Hepatocyte (in vitro differentiated cells): ENCODE results near the gene SAMD7. TPM values are rescaled to one million over a fixed set of nuclear protein-coding genes. Genes with fewer than 3 reads are reported as not detected.

ENCODE experiments used
- DNase-seq: peaks from one replicate; pipeline ENCODE4 v3.0.0-alpha.2; 2016; ENCODE audit warnings: low spot score
- H2AFZ ChIP-seq: fragments of 200-600 bp; sonication (generic); 2 replicates; pipeline ENCODE4 v1.6.0; 2016; ENCODE audit warnings: antibody characterized with exemption, mild to moderate bottlenecking
- H3K27ac ChIP-seq: fragments of 200-600 bp; sonication (generic); 2 replicates; pipeline ENCODE4 v1.5.1; 2016; ENCODE audit warnings: mild to moderate bottlenecking
- H3K27me3 ChIP-seq: fragments of 200-600 bp; sonication (generic); 2 replicates; pipeline ENCODE4 v1.6.1; 2016
- H3K36me3 ChIP-seq: fragments of 200-600 bp; sonication (generic); replicated peaks from 2 replicates; pipeline ENCODE4 v1.5.1; 2016; ENCODE audit warnings: low read depth; ENCODE audit not compliant: insufficient read depth
- H3K4me1 ChIP-seq: fragments of 200-600 bp; sonication (generic); 2 replicates; pipeline ENCODE4 v1.5.1; 2016; ENCODE audit warnings: mild to moderate bottlenecking, moderate library complexity; ENCODE audit not compliant: insufficient read depth
- H3K4me2 ChIP-seq: fragments of 200-600 bp; sonication (generic); 2 replicates; pipeline ENCODE4 v1.6.0; 2016
- H3K4me3 ChIP-seq: fragments of 200-600 bp; sonication (generic); 2 replicates; pipeline ENCODE4 v1.5.1; 2016; ENCODE audit warnings: mild to moderate bottlenecking
- H3K79me2 ChIP-seq: fragments of 200-600 bp; sonication (generic); 2 replicates; pipeline ENCODE4 v1.6.0; 2017; ENCODE audit warnings: mild to moderate bottlenecking
- H3K9me2 ChIP-seq: fragments of 200-600 bp; sonication (generic); replicated peaks from 2 replicates; pipeline ENCODE4 v1.6.0; 2017; ENCODE audit warnings: mild to moderate bottlenecking; ENCODE audit not compliant: insufficient read depth
- H3K9me3 ChIP-seq: fragments of 200-600 bp; sonication (generic); 2 replicates; pipeline ENCODE4 v1.5.1; 2016; ENCODE audit warnings: low read depth, mild to moderate bottlenecking
- H4K20me1 ChIP-seq: fragments of 200-600 bp; sonication (generic); 2 replicates; pipeline ENCODE4 v1.6.0; 2016; ENCODE audit warnings: mild to moderate bottlenecking; ENCODE audit not compliant: insufficient read depth, poor library complexity, severe bottlenecking
- EZH2 ChIP-seq: fragments of 200-600 bp; sonication (generic); IDR thresholded peaks from 2 replicates; pipeline ENCODE4 v1.6.1; 2016; ENCODE audit warnings: antibody characterized with exemption, mild to moderate bottlenecking, borderline replicate concordance
- EZH2phosphoT487 ChIP-seq: fragments of 200-600 bp; sonication (generic); IDR thresholded peaks from one replicate; pipeline ENCODE4 v1.6.1; 2018; ENCODE audit warnings: antibody characterized with exemption, mild to moderate bottlenecking, low read depth, moderate library complexity; ENCODE audit not compliant: unreplicated experiment, severe bottlenecking
- WGBS: methylation state at CpG from one replicate; pipeline ENCODE4 v1.1.6; 2016; ENCODE audit warnings: low lambda C conversion rate; ENCODE audit errors: missing lambda C conversion rate; 5-methylcytosine and 5-hydroxymethylcytosine counted together
- polyA plus RNA-seq: library from polyadenylated mRNA; unstranded; fragments of >200 nt; fragmentation: Nextera tagmentation; extraction: Ambion mirVana; gene quantifications from 2 replicates; pipeline ENCODE4 v1.2.1, GENCODE V29; 2016
- total RNA-seq: library from RNA; depleted of rRNA; stranded (reverse); fragments of >200 nt; gene quantifications from 2 replicates; pipeline ENCODE4 v1.2.3, GENCODE V29; 2014
- TF ChIP-seq, protein P1 (sequence below): fragments of 200-600 bp; sonication (generic); IDR thresholded peaks from 2 replicates; pipeline ENCODE4 v1.5.1; 2016; ENCODE audit warnings: antibody characterized with exemption, mild to moderate bottlenecking; ENCODE audit not compliant: poor library complexity

Gene SAMD7
- total and polyA plus RNA-seq, 2 experiments from 2014 or later, result not detected

DNA sequence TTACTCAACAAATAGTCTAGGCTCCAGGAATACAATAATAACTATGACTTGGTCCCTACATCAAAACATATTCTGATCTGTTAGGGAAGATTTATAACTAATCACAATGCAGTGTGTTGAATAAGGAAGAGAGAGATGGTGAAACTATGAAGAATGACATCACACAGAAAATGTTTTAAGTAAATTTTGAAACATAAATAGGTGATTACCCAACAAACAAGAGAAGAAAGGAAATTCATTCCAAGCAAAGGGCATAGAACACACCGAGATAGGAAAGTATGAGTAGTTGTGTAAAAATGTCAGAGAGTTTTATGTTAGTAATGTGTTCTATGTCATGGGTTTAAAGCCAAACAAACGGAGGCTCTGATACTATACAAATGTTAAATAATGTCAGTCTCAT, 68.7 kb downstream of the SAMD7 start:
- Histone ChIP-seq H3K27me3 (no peaks in the 10 kb centered on the region), H3K4me3 (no peak overlapping the region), H4K20me1 (peaks cover 18% of the 10 kb centered on the region), H2AFZ (no peak overlapping the region), H3K27ac (peak overlapping the region; percentile 56), H3K9me3 (no peaks in the 10 kb centered on the region), H3K4me2 (no peak overlapping the region), H3K4me1 (no peaks in the 10 kb centered on the region), H3K79me2 (peaks cover 26% of the 10 kb centered on the region), H3K36me3 (no peaks in the 10 kb centered on the region), H3K9me2 (no peaks in the 10 kb centered on the region)
- TF ChIP-seq EZH2phosphoT487 (no peak), EZH2 (no peak)
- TF ChIP-seq, protein P1, sequence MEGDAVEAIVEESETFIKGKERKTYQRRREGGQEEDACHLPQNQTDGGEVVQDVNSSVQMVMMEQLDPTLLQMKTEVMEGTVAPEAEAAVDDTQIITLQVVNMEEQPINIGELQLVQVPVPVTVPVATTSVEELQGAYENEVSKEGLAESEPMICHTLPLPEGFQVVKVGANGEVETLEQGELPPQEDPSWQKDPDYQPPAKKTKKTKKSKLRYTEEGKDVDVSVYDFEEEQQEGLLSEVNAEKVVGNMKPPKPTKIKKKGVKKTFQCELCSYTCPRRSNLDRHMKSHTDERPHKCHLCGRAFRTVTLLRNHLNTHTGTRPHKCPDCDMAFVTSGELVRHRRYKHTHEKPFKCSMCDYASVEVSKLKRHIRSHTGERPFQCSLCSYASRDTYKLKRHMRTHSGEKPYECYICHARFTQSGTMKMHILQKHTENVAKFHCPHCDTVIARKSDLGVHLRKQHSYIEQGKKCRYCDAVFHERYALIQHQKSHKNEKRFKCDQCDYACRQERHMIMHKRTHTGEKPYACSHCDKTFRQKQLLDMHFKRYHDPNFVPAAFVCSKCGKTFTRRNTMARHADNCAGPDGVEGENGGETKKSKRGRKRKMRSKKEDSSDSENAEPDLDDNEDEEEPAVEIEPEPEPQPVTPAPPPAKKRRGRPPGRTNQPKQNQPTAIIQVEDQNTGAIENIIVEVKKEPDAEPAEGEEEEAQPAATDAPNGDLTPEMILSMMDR, result no peak
- DNase-seq, result peak; percentile 22
- WGBS, result 71% methylated on average over 2 of the region's 2 CpGs

DNA sequence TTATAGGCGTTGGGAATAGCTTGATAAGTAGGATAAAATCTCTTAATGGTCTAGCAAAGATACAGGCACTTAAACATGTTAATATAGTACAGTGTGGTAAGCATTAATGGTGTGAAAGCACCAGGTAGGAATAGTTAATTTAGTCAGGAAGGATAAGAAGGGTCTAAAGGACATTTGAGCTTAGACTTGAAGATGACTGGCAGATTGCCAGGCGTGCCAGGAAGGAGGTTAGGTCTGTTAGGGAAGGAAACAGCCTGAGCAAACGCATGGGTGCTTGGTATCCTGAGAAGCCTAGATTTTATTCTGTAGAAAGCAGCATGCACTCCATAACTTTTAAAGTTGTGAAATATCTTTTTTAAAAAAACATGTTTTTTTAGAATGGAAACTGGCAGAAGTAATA, 72.9 kb downstream of the SAMD7 start:
- Histone ChIP-seq H3K36me3 (no peaks in the 10 kb centered on the region), H2AFZ (no peak overlapping the region), H3K27ac (no peak overlapping the region), H3K9me3 (no peaks in the 10 kb centered on the region), H3K9me2 (no peaks in the 10 kb centered on the region), H3K4me3 (no peak overlapping the region), H4K20me1 (no peaks in the 10 kb centered on the region), H3K4me1 (no peaks in the 10 kb centered on the region), H3K4me2 (no peak overlapping the region), H3K79me2 (no peaks in the 10 kb centered on the region), H3K27me3 (no peaks in the 10 kb centered on the region)
- no peak for DNase-seq
- no peak for TF ChIP-seq EZH2phosphoT487
- TF ChIP-seq, protein P1, result no peak
- no peak for TF ChIP-seq EZH2
- 92% methylated on average over 3 of the region's 3 CpGs for WGBS

Other genes with a start within 250 kb of the SAMD7 start
- 40.9 and 48.8 TPM in 2 replicates for gene MECOM, start 247.9 kb upstream of the SAMD7 start, total RNA-seq
- gene MECOM, start 247.9 kb upstream of the SAMD7 start, polyA plus RNA-seq, result 11.1 and 11.4 TPM in 2 replicates
- gene TERC, start 146.5 kb upstream of the SAMD7 start, total RNA-seq, result 216 and 475 TPM in 2 replicates
- gene TERC, start 146.5 kb upstream of the SAMD7 start, polyA plus RNA-seq, result 0.49 and 2.0 TPM in 2 replicates
- gene ACTRT3, start 142.0 kb upstream of the SAMD7 start, total RNA-seq, result 8.3 and 8.7 TPM in 2 replicates
- gene ACTRT3, start 142.0 kb upstream of the SAMD7 start, polyA plus RNA-seq, result 6.9 and 7.3 TPM in 2 replicates
- gene MYNN, start 138.2 kb upstream of the SAMD7 start, total RNA-seq, result 19.7 and 23.4 TPM in 2 replicates
- gene MYNN, start 138.2 kb upstream of the SAMD7 start, polyA plus RNA-seq, result 6.8 and 9.0 TPM in 2 replicates
- not detected in 2 replicates for gene LRRIQ4, start 98.7 kb upstream of the SAMD7 start, total RNA-seq
- not detected in 2 replicates for gene LRRIQ4, start 98.7 kb upstream of the SAMD7 start, polyA plus RNA-seq
- gene LRRC34, start 98.7 kb upstream of the SAMD7 start, total RNA-seq, result 0.97 and 1.0 TPM in 2 replicates
- gene LRRC34, start 98.7 kb upstream of the SAMD7 start, polyA plus RNA-seq, result 0.50 TPM in 1 of 2 replicates, not detected in the other
- 6.1 and 6.5 TPM in 2 replicates for gene LRRC31, start 41.6 kb upstream of the SAMD7 start, total RNA-seq
- 1.1 and 1.4 TPM in 2 replicates for gene LRRC31, start 41.6 kb upstream of the SAMD7 start, polyA plus RNA-seq
- 45.4 and 48.7 TPM in 2 replicates for gene SEC62, start 55.2 kb downstream of the SAMD7 start, total RNA-seq
- gene SEC62, start 55.2 kb downstream of the SAMD7 start, polyA plus RNA-seq, result 138 and 147 TPM in 2 replicates
- 87.9 and 96.2 TPM in 2 replicates for gene GPR160, start 126.4 kb downstream of the SAMD7 start, total RNA-seq
- 39.8 and 52.2 TPM in 2 replicates for gene GPR160, start 126.4 kb downstream of the SAMD7 start, polyA plus RNA-seq